Measurements from ENCODE around the gene TTC22.

TTC22 gene

GRCh38 chr1:54750596-54750995 is 50.5 kb downstream of the TTC22 start:
- no peak for DNase-seq (ENCODE audit: low spot score)
- no peak for TF ChIP-seq CTCF (IDR thresholded peaks at IDR 0.05; ENCODE audit: borderline replicate concordance, control extremely low read depth, extremely low read depth, insufficient read depth, missing control alignments)
- in situ Hi-C loops (cut with MboI; ENCODE audit: low sequenced_read_pairs, unreplicated experiment): no loop called here

GRCh38 chr1:54748094-54748835 is 52.9 kb downstream of the TTC22 start:
- TF ChIP-seq CTCF (IDR thresholded peaks at IDR 0.05; ENCODE audit: borderline replicate concordance, control extremely low read depth, extremely low read depth, insufficient read depth, missing control alignments): no peak
- in situ Hi-C loops (cut with MboI; ENCODE audit: low sequenced_read_pairs, unreplicated experiment): no loop called here
- no peak for DNase-seq (ENCODE audit: low spot score)

GRCh38 chr1:54745864-54746263 is 55.3 kb downstream of the TTC22 start:
- DNase-seq (ENCODE audit: low spot score): no peak

GRCh38 chr1:54745274-54745673 is 55.8 kb downstream of the TTC22 start:
- TF ChIP-seq CTCF (IDR thresholded peaks at IDR 0.05; ENCODE audit: borderline replicate concordance, control extremely low read depth, extremely low read depth, insufficient read depth, missing control alignments): no peak
- no peak for DNase-seq (ENCODE audit: low spot score)
- in situ Hi-C loops (cut with MboI; ENCODE audit: low sequenced_read_pairs, unreplicated experiment): no loop called here

More at GRCh38 chr1:54745864-54746263, 55.3 kb downstream of the TTC22 start:
- no peak for TF ChIP-seq CTCF (IDR thresholded peaks at IDR 0.05; ENCODE audit: borderline replicate concordance, control extremely low read depth, extremely low read depth, insufficient read depth, missing control alignments)
- in situ Hi-C loops (cut with MboI; ENCODE audit: low sequenced_read_pairs, unreplicated experiment): no loop called here

- no peak for DNase-seq (ENCODE audit: low spot score)
- in situ Hi-C loops (cut with MboI; ENCODE audit: low sequenced_read_pairs, unreplicated experiment): no loop called here
- TF ChIP-seq CTCF (IDR thresholded peaks at IDR 0.05; ENCODE audit: borderline replicate concordance, control extremely low read depth, extremely low read depth, insufficient read depth, missing control alignments): no peak
These were observed 56.4 kb downstream of the TTC22 start for GRCh38 chr1:54744696-54745095.

- no peak for TF ChIP-seq CTCF (IDR thresholded peaks at IDR 0.05; ENCODE audit: borderline replicate concordance, control extremely low read depth, extremely low read depth, insufficient read depth, missing control alignments)
- in situ Hi-C loops (cut with MboI; ENCODE audit: low sequenced_read_pairs, unreplicated experiment): no loop called here
- no peak for DNase-seq (ENCODE audit: low spot score)
These were observed 57.5 kb downstream of the TTC22 start for GRCh38 chr1:54743416-54744226.
